GM23338 (cell line): Measurements from ENCODE around the gene MAPK13.

Source experiments
- CTCF ChIP-seq, 2 experiments: fragments of 200-600 bp in 1 of 2; sonication (generic) in 1 of 2; conservative IDR thresholded peaks; 2 replicates each; pipeline versions ENCODE4 v1.5.1 to v1.6.1; 2016 to 2017; ENCODE audit warnings: antibody characterized with exemption in 2 of 2, low read depth in 2 of 2, mild to moderate bottlenecking in 2 of 2, moderate library complexity in 1 of 2
- EZH2 ChIP-seq: fragments of 200-600 bp; sonication (generic); IDR thresholded peaks from one replicate; pipeline ENCODE4 v1.8.0; 2017; ENCODE audit warnings: antibody characterized with exemption, mild to moderate bottlenecking, low read depth; ENCODE audit not compliant: unreplicated experiment
- POLR2AphosphoS5 ChIP-seq: IDR thresholded peaks from 2 replicates; pipeline ENCODE4 v1.6.1; 2016; ENCODE audit warnings: antibody characterized with exemption, low read depth

GRCh38 chr6:36155662-36156061, 25.3 kb downstream of the MAPK13 start:
- no peak for TF ChIP-seq CTCF (conservative IDR thresholded peaks at IDR 0.05; ENCODE audit: low read depth in 2 of 2)
- TF ChIP-seq POLR2AphosphoS5: no peak
- no peak for TF ChIP-seq EZH2
